Astrocyte of the spinal cord (primary cell): ENCODE results near the gene SH3RF3.

Experiments used
- DNase-seq: peaks from one replicate; pipeline ENCODE4 v3.0.0; 2011; ENCODE audit warnings: low read depth, low spot score
- H3K4me3 ChIP-seq: 2 replicates; pipeline ENCODE4 v1.5.1; 2011; ENCODE audit warnings: low read depth, mild to moderate bottlenecking, low read length, moderate library complexity
- CTCF ChIP-seq: IDR thresholded peaks from 2 replicates; pipeline ENCODE4 v1.5.1; 2012; ENCODE audit warnings: low read depth, mild to moderate bottlenecking, low read length, inconsistent platforms
- in situ Hi-C: cut with HindIII; loops from 2 replicates; pipeline ENCODE4 v1.10.0; 2017; ENCODE audit warnings: low sequenced_read_pairs

SH3RF3 gene

GRCh38 chr2:109489296-109489695, 360.3 kb downstream of the SH3RF3 start:
- in situ Hi-C loops = no loop called here
- DNase-seq = no peak
- no peak overlapping the region for H3K4me3 ChIP-seq
- TF ChIP-seq CTCF = no peak

GRCh38 chr2:109493176-109493935, 364.4 kb downstream of the SH3RF3 start:
- in situ Hi-C loops = no loop called here
- H3K4me3 ChIP-seq = no peak overlapping the region
- no peak for DNase-seq
- no peak for TF ChIP-seq CTCF

- H3K4me3 ChIP-seq = no peak overlapping the region
- in situ Hi-C loops = no loop called here
- no peak for TF ChIP-seq CTCF
- DNase-seq = no peak
These were observed 365.3 kb downstream of the SH3RF3 start for GRCh38 chr2:109494351-109494750.

GRCh38 chr2:109497463-109497862, 368.5 kb downstream of the SH3RF3 start:
- no peak for TF ChIP-seq CTCF
- H3K4me3 ChIP-seq = no peak overlapping the region
- peak; percentile 41 for DNase-seq
- in situ Hi-C loops = no loop called here

- no peak for DNase-seq
- in situ Hi-C loops = no loop called here
- no peak for TF ChIP-seq CTCF
- H3K4me3 ChIP-seq = no peak overlapping the region
These were observed 369.2 kb downstream of the SH3RF3 start for GRCh38 chr2:109497911-109498870.

- no peak overlapping the region for H3K4me3 ChIP-seq
- no peak for TF ChIP-seq CTCF
- DNase-seq = no peak
- in situ Hi-C loops = no loop called here
These were observed 369.9 kb downstream of the SH3RF3 start for GRCh38 chr2:109498906-109499305.
